Activated CD8-positive, alpha-beta memory T cell treated with anti-CD3 and anti-CD28 coated beads for 48 hours (primary cell): ENCODE results near the gene TMEM132A.

Experiments
- DNase-seq, 3 experiments: peaks; one replicate each; pipeline ENCODE4 v3.0.0-alpha.2; 2020; ENCODE audit warnings: low read depth in 2 of 3, low spot score in 2 of 3

TMEM132A gene

GRCh38 chr11:60924110-60924905 lies at the start of gene TMEM132A:
Gene TMEM132A (plus strand): TSS chr11:60924460. CDS start chr11:60924634, 174 bp downstream.
- DNase-seq = no peak

GRCh38 chr11:60875366-60876167 lies 48.7 kb upstream of the TMEM132A start:
- DNase-seq = no peak

- DNase-seq = no peak
These were observed 48.1 kb upstream of the TMEM132A start for GRCh38 chr11:60876168-60876485.

GRCh38 chr11:60878245-60879101 lies 45.8 kb upstream of the TMEM132A start:
- no peak for DNase-seq

GRCh38 chr11:60879104-60879503 lies 45.2 kb upstream of the TMEM132A start:
- no peak for DNase-seq

- no peak for DNase-seq
These were observed 44.2 kb upstream of the TMEM132A start for GRCh38 chr11:60879971-60880588.

GRCh38 chr11:60880643-60881282 lies 43.5 kb upstream of the TMEM132A start:
- DNase-seq = no peak

- DNase-seq = no peak
These were observed 36.7 kb upstream of the TMEM132A start for GRCh38 chr11:60887556-60887955.

- no peak for DNase-seq
These were observed 34.4 kb upstream of the TMEM132A start for GRCh38 chr11:60889869-60890311.

- no peak for DNase-seq
These were observed 33.6 kb upstream of the TMEM132A start for GRCh38 chr11:60890696-60891095.

- no peak for DNase-seq
These were observed 33.0 kb upstream of the TMEM132A start for GRCh38 chr11:60891103-60891741.

- DNase-seq = no peak
These were observed 28.6 kb upstream of the TMEM132A start for GRCh38 chr11:60895687-60896086.

- no peak for DNase-seq
These were observed 26.8 kb upstream of the TMEM132A start for GRCh38 chr11:60897496-60897895.

GRCh38 chr11:60899046-60899936 lies 25.0 kb upstream of the TMEM132A start:
- no peak for DNase-seq

- no peak for DNase-seq
These were observed 24.3 kb upstream of the TMEM132A start for GRCh38 chr11:60899977-60900376.

GRCh38 chr11:60900673-60901404 lies 23.4 kb upstream of the TMEM132A start:
- DNase-seq = no peak

GRCh38 chr11:60902625-60903024 lies 21.6 kb upstream of the TMEM132A start:
- DNase-seq = no peak

GRCh38 chr11:60905047-60905446 lies 19.2 kb upstream of the TMEM132A start:
- no peak for DNase-seq
